Lower leg skin (tissue), 3 donors: ENCODE measurements around the gene FOXP1.

Experiments used
- POLR2A ChIP-seq, 2 donors: fragments of 450-650 bp; IDR thresholded peaks; one replicate each; pipeline ENCODE4 v1.6.1; 2016 to 2017; ENCODE audit warnings: antibody characterized with exemption in 2 of 2, mild to moderate bottlenecking in 1 of 2, moderate library complexity in 1 of 2
- TF ChIP-seq, protein P1 (sequence below), 3 donors: fragments of 450-650 bp; IDR thresholded peaks; one replicate each; pipeline ENCODE4 v1.5.1; 2016; ENCODE audit warnings: antibody characterized with exemption in 3 of 3, mild to moderate bottlenecking in 3 of 3, moderate library complexity in 2 of 3

- TF ChIP-seq POLR2A (IDR thresholded peaks at IDR 0.05) = no peak
- TF ChIP-seq, protein P1, sequence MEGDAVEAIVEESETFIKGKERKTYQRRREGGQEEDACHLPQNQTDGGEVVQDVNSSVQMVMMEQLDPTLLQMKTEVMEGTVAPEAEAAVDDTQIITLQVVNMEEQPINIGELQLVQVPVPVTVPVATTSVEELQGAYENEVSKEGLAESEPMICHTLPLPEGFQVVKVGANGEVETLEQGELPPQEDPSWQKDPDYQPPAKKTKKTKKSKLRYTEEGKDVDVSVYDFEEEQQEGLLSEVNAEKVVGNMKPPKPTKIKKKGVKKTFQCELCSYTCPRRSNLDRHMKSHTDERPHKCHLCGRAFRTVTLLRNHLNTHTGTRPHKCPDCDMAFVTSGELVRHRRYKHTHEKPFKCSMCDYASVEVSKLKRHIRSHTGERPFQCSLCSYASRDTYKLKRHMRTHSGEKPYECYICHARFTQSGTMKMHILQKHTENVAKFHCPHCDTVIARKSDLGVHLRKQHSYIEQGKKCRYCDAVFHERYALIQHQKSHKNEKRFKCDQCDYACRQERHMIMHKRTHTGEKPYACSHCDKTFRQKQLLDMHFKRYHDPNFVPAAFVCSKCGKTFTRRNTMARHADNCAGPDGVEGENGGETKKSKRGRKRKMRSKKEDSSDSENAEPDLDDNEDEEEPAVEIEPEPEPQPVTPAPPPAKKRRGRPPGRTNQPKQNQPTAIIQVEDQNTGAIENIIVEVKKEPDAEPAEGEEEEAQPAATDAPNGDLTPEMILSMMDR (IDR thresholded peaks at IDR 0.05) = no peak
These were observed 295.1 kb downstream of the FOXP1 start for GRCh38 chr3:71288269-71288930.
